ENCODE measurements around the gene TBC1D8.

DNA sequence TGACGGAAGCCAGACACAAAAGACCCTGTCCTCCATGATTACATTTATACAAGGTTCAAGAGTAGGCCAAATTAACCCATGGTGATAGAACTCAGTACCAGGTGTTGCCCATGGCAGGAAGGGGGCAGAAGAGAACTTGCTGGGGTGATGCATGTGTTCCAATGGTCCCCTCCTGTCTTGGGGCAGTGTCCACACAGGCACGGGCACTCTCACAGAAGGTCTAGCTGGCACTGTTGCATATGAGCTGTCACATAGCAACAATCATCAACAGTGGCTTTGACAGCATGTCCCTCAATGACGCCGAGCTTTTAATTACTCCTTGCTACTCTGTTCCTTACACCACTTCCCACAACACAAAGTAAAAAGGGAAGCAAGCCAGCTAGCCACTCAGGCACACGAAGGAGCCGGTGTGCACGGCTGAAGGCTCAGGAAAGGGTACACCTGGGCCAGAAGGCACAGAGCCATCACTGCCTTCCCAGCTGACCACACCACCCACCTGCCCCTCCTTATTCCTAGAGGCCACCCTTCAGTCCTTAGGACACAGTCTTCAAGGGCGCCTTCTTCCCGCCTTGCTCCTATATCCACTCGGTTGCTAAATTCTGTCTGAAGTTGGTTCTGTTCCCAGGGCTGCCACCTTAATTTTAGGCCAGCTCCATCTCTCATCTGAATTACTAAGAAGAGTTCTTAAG, 120.2 kb downstream of the TBC1D8 start:
- TF ChIP-seq, protein P1, sequence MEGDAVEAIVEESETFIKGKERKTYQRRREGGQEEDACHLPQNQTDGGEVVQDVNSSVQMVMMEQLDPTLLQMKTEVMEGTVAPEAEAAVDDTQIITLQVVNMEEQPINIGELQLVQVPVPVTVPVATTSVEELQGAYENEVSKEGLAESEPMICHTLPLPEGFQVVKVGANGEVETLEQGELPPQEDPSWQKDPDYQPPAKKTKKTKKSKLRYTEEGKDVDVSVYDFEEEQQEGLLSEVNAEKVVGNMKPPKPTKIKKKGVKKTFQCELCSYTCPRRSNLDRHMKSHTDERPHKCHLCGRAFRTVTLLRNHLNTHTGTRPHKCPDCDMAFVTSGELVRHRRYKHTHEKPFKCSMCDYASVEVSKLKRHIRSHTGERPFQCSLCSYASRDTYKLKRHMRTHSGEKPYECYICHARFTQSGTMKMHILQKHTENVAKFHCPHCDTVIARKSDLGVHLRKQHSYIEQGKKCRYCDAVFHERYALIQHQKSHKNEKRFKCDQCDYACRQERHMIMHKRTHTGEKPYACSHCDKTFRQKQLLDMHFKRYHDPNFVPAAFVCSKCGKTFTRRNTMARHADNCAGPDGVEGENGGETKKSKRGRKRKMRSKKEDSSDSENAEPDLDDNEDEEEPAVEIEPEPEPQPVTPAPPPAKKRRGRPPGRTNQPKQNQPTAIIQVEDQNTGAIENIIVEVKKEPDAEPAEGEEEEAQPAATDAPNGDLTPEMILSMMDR (IDR thresholded peaks at IDR 0.05) = no peak
- TF ChIP-seq POLR2A (IDR thresholded peaks at IDR 0.05) = no peak
